ENCODE data around the gene INPP4A.

Gene INPP4A

DNA sequence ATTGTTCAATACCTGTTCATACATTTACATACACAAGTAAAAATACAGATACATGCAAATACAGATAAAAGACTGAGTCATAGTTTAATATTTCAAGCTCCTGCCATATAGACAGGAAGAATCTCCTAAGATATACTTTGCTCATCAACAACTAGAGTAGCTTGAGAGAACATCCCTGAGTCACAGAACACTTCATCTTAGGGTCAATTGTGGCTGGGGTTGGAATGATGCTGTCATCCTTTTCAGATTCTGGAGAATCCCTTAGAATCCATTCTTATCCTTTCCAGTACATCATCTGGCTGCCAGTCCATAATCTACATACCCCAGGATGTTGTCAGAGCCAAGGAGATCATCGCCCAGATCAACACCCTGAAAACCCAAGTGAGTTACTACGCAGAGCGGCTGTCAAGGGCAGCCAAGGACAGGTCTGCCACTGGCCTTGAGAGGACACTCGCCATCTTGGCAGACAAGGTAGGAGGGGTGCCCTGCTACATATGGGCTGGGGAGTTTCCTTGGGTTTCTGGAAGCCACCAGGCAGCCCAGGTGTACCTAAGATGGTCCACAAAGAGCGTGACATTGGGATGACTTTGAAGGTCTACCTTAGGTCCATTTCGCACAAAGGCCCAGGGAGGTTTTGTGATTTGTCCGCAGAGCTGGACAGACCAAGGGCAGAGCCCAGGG, 108.0 kb downstream of the INPP4A start:
- Histone ChIP-seq H3K9me3 (ENCODE audit: control insufficient read depth, low read length) (no peaks in the 10 kb centered on the region), H3K4me1 (ENCODE audit: control insufficient read depth, insufficient read depth, low read length, poor library complexity, severe bottlenecking) (no peaks in the 10 kb centered on the region), H3K4me3 (ENCODE audit: extremely low read depth, insufficient read depth, low read length, poor library complexity, severe bottlenecking) (no peak overlapping the region), H3K27ac (ENCODE audit: low read depth, low read length, severe bottlenecking) (no peak overlapping the region), H3K36me3 (ENCODE audit: control insufficient read depth, insufficient read depth, low read length) (peaks cover 63% of the 10 kb centered on the region)
- WGBS, 2 experiments (ENCODE audit: insufficient coverage in 2 of 2): 86 to 96% methylated on average over 4 to 7 of the region's 7 CpGs

DNA sequence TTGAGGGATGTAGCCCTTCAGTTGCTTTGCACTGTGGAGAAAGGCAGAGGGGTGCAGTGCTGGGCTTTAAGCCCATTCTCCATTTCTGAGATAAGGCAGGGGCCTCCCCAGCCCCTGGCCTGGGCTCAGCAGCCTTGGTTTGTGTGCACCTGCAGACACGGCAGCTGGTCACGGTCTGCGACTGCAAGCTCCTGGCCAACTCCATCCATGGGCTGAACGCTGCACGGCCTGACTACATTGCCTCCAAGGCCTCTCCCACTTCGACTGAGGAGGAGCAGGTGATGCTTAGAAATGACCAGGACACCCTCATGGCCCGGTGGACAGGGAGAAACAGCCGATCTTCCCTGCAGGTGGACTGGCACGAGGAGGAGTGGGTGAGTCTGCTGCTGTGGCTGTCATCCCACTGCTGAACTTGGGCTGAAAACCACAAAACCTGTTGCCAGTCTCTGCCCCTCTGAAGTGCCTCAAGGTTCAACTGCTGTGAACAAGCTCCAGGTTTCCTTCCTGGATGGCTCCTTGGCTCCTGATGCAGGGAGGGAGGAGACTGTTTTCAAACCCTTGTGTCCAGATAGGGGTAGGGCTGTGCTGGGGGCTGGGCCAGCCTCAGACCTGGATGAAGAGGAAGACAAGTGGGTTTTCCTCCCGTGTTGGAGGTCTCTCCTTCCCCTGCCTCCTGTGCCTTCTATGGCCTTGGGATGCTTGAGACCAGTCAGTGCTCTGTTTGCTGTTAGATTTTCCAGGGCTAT, 109.6 kb downstream of the INPP4A start:
- Histone ChIP-seq H3K36me3 (ENCODE audit: control insufficient read depth, insufficient read depth, low read length) (peaks cover 75% of the 10 kb centered on the region), H3K27ac (ENCODE audit: low read depth, low read length, severe bottlenecking) (no peak overlapping the region), H3K4me3 (ENCODE audit: extremely low read depth, insufficient read depth, low read length, poor library complexity, severe bottlenecking) (no peak overlapping the region), H3K4me1 (ENCODE audit: control insufficient read depth, insufficient read depth, low read length, poor library complexity, severe bottlenecking) (no peaks in the 10 kb centered on the region), H3K9me3 (ENCODE audit: control insufficient read depth, low read length) (no peaks in the 10 kb centered on the region)
- WGBS, 2 experiments (ENCODE audit: insufficient coverage in 2 of 2): 94% methylated on average over 9 to 10 of the region's 10 CpGs

DNA sequence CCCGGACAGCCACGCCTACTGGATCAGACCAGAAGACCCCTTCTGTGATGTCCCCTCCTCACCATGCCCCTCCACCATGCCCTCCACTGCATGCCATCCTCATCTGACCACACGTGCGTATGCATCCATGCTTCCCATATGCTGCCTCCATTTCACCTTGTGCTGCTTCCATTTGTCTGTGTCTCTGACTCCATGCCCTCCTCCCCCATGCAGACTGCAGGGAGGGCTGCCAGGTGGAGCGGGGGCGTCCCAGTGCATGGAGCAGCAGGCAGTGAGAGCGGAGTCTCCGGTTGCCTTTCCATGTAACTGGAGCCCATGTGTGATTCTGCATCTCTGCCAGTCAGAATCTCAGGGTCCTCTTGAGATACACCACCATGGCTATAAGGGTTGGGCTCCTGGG, 111.0 kb downstream of the INPP4A start:
- H3K27ac ChIP-seq (ENCODE audit: low read depth, low read length, severe bottlenecking): no peak overlapping the region
- peaks cover 64% of the 10 kb centered on the region for H3K36me3 ChIP-seq (ENCODE audit: control insufficient read depth, insufficient read depth, low read length)
- no peaks in the 10 kb centered on the region for H3K9me3 ChIP-seq (ENCODE audit: control insufficient read depth, low read length)
- H3K4me1 ChIP-seq (ENCODE audit: control insufficient read depth, insufficient read depth, low read length, poor library complexity, severe bottlenecking): no peaks in the 10 kb centered on the region
- 91 to 95% methylated on average over 8 of the region's 8 CpGs for WGBS, 2 experiments (ENCODE audit: insufficient coverage in 2 of 2)
- H3K4me3 ChIP-seq (ENCODE audit: extremely low read depth, insufficient read depth, low read length, poor library complexity, severe bottlenecking): no peak overlapping the region

DNA sequence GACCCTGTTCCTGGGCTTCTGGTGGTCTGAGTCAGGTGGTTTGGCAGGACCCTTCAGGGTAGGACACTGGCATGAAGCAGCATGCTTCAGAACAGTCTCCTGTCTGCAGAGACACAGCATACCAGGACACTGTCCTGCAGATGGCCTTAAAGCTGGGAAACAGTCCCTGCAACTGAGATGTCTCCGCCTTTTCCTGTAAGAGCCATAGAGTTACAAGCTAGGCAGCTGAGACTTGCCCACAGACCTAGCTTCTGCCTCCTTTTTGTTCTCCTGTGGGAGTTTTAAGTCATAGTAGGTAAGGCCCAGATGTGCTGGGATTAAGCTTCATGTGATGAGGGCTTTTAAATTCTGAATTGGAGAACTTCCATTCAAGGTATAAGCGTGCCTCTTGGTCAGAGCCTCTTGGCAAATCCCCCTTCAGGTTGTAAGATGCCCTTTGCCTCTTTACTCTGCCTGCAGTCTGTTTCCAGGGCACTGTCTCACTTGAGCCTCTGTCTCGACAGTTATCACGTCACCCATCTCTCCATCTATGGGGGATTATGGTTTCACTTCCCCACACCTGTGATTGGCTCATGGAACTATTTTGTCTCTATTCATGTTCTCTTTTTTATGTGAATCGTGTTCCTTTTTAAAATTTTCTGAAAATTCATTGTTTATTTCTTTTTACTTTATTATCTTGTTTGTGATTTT, 111.8 kb downstream of the INPP4A start:
- 90 to 100% methylated on average over 2 of the region's 5 CpGs for WGBS, 2 experiments (ENCODE audit: insufficient coverage in 2 of 2)
- Histone ChIP-seq H3K4me1 (ENCODE audit: control insufficient read depth, insufficient read depth, low read length, poor library complexity, severe bottlenecking) (no peaks in the 10 kb centered on the region), H3K4me3 (ENCODE audit: extremely low read depth, insufficient read depth, low read length, poor library complexity, severe bottlenecking) (no peak overlapping the region), H3K36me3 (ENCODE audit: control insufficient read depth, insufficient read depth, low read length) (peaks cover 64% of the 10 kb centered on the region), H3K27ac (ENCODE audit: low read depth, low read length, severe bottlenecking) (no peak overlapping the region), H3K9me3 (ENCODE audit: control insufficient read depth, low read length) (no peaks in the 10 kb centered on the region)

DNA sequence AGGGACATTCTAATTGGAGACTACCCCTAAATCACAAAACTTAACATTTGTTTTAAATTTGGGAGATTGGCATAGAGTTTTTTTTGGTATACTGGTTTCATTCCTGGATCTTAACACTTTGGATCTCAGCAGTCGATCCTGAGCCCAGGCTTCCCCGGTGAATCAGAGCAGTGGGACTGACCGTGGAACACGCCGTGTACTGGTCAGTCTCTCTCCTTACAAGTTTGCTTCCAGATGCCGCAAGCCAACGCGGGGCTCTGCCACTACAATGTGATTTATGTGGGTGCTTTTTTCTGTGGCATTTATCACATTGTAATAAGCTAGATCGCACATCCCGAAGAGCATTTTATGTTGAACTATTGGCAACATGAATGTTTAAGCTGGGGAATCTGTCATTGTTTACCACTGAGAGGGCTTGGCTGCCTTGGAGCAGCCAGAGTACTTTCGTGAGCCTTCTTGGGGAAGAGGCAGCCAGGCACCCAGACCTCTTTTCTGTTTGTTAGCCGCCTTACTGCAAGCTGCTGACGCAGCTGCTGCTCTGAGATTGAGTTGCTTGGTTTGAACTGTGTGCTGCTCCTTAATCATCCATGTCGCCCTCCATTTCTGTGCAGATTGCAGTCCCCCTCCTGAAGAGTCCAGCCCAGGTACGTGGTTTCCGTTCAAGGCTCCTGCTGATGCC, 114.3 kb downstream of the INPP4A start:
- no peak overlapping the region for H3K27ac ChIP-seq (ENCODE audit: low read depth, low read length, severe bottlenecking)
- H3K4me1 ChIP-seq (ENCODE audit: control insufficient read depth, insufficient read depth, low read length, poor library complexity, severe bottlenecking): no peaks in the 10 kb centered on the region
- 96 to 97% methylated on average over 12 of the region's 16 CpGs for WGBS, 2 experiments (ENCODE audit: insufficient coverage in 2 of 2)
- H3K36me3 ChIP-seq (ENCODE audit: control insufficient read depth, insufficient read depth, low read length): peaks cover 57% of the 10 kb centered on the region
- H3K4me3 ChIP-seq (ENCODE audit: extremely low read depth, insufficient read depth, low read length, poor library complexity, severe bottlenecking): no peak overlapping the region
- H3K9me3 ChIP-seq (ENCODE audit: control insufficient read depth, low read length): no peaks in the 10 kb centered on the region

DNA sequence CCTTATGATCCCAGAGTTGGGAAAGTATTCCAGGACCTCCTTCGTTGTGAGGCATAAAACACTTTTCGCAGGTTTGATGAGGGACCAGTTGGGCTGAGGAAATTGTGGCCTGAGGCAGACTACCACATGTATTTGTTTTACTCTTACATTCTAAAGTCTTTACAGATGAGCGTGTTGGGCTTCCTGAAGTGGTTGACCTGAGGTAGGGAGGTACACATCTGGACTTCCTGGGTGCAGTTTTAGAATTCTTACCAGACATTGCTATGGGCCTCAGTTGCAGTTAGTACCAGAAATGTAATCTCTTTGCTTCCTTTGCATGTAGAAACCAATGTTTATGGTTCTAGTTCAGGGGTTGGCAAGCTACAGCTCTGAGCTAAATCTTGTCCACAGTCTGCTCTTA, 114.9 kb downstream of the INPP4A start:
- WGBS, 2 experiments (ENCODE audit: insufficient coverage in 2 of 2): 100% methylated on average over 1 of the region's 3 CpGs; no CpG with 5 or more reads in 1 of the 2 experiments
- H3K27ac ChIP-seq (ENCODE audit: low read depth, low read length, severe bottlenecking): no peak overlapping the region
- peaks cover 58% of the 10 kb centered on the region for H3K36me3 ChIP-seq (ENCODE audit: control insufficient read depth, insufficient read depth, low read length)
- no peaks in the 10 kb centered on the region for H3K9me3 ChIP-seq (ENCODE audit: control insufficient read depth, low read length)
- no peaks in the 10 kb centered on the region for H3K4me1 ChIP-seq (ENCODE audit: control insufficient read depth, insufficient read depth, low read length, poor library complexity, severe bottlenecking)
- H3K4me3 ChIP-seq (ENCODE audit: extremely low read depth, insufficient read depth, low read length, poor library complexity, severe bottlenecking): no peak overlapping the region

DNA sequence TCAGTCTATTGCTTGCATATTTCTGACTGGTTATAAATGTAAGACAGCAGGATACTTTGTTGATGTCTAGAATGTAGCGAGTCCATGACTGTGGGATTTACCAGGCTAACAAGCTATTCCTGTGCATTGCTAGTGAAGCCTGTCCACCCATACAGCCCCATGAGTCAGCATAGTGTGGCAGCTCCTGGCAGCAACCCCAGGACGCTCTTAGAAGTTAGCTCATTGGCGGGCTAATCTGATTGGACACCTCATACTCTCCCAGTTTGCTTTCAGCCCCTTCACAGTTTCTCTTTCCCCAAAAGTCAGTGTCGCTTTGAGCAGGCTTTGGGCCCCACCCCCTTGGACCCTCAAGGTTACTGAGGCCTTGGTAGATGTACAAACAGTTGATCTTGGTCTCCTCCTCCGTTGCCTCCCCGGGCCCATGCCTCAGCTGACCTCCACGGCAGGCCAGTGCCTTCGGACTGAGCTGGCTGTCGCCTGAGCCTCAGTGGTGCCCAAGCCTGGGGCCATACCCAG, 115.7 kb downstream of the INPP4A start:
- 88 to 98% methylated on average over 8 to 9 of the region's 9 CpGs for WGBS, 2 experiments (ENCODE audit: insufficient coverage in 2 of 2)
- peaks cover 52% of the 10 kb centered on the region for H3K36me3 ChIP-seq (ENCODE audit: control insufficient read depth, insufficient read depth, low read length)
- H3K27ac ChIP-seq (ENCODE audit: low read depth, low read length, severe bottlenecking): no peak overlapping the region

DNA sequence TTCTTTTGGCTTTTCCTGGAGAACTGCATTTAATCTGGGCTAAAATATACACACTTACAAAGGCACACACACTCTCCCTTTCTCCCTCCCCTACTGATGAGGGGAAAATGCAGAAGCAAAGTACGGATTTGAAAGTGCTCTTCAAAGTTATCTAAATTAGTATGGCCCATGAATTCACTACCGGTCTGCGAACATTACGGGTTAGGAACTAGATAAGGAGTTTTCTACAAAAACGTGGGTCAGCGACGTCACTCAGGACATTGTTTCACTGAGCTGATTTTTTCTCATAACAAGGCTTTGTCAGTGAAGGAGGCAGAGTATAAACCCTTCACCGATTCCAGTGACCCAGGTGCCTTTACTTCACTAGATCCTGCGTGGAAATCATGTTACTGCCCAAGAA, 116.4 kb downstream of the INPP4A start:
- WGBS, 2 experiments (ENCODE audit: insufficient coverage in 2 of 2): 92 to 97% methylated on average over 9 of the region's 9 CpGs
- no peaks in the 10 kb centered on the region for H3K4me1 ChIP-seq (ENCODE audit: control insufficient read depth, insufficient read depth, low read length, poor library complexity, severe bottlenecking)
- no peaks in the 10 kb centered on the region for H3K9me3 ChIP-seq (ENCODE audit: control insufficient read depth, low read length)
- H3K4me3 ChIP-seq (ENCODE audit: extremely low read depth, insufficient read depth, low read length, poor library complexity, severe bottlenecking): no peak overlapping the region
- no peak overlapping the region for H3K27ac ChIP-seq (ENCODE audit: low read depth, low read length, severe bottlenecking)
- peaks cover 52% of the 10 kb centered on the region for H3K36me3 ChIP-seq (ENCODE audit: control insufficient read depth, insufficient read depth, low read length)

More for the DNA sequence above, 115.7 kb downstream of the INPP4A start:
- H3K4me1 ChIP-seq (ENCODE audit: control insufficient read depth, insufficient read depth, low read length, poor library complexity, severe bottlenecking): no peaks in the 10 kb centered on the region
- no peaks in the 10 kb centered on the region for H3K9me3 ChIP-seq (ENCODE audit: control insufficient read depth, low read length)
- H3K4me3 ChIP-seq (ENCODE audit: extremely low read depth, insufficient read depth, low read length, poor library complexity, severe bottlenecking): no peak overlapping the region

DNA sequence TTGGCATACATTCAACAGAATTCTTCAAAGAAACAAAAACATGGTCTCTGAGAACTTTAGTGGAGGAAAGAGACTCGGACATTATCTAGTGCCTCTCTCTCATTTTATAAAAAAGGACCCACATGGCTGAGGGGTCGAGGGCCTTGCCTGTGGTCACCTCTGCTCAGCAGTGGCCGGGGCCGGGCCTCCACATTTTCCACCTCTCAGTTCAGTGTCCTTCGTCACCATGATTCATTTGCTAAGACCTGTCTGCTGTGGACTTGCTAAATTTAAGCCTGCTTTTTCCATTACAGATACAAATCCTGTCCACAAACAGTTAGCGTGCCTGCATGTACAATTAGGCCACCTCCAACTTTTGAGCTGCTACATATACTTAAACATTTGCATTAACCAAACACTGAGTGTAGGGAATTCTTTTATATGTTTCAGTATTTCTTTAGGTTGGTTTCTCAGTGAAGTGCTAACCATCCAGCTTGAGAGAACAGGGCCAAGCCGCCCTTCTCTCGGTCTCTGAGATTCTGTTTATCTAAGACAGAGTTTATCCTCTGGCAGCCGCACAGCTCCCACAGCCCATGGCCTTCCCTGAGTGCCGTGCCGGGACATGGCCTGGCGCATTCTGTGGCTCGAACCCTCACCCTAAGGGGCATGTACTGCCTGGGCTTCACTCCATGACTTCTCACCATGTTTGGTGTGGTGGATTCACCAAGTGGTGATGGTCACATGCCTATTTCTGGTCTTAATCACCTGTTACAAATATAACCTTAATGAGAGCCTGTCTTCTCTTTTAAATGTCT, 117.4 kb downstream of the INPP4A start:
- peaks cover 53% of the 10 kb centered on the region for H3K36me3 ChIP-seq (ENCODE audit: control insufficient read depth, insufficient read depth, low read length)
- no peaks in the 10 kb centered on the region for H3K9me3 ChIP-seq (ENCODE audit: control insufficient read depth, low read length)
- no peaks in the 10 kb centered on the region for H3K4me1 ChIP-seq (ENCODE audit: control insufficient read depth, insufficient read depth, low read length, poor library complexity, severe bottlenecking)
- H3K4me3 ChIP-seq (ENCODE audit: extremely low read depth, insufficient read depth, low read length, poor library complexity, severe bottlenecking): no peak overlapping the region
- no peak overlapping the region for H3K27ac ChIP-seq (ENCODE audit: low read depth, low read length, severe bottlenecking)
- WGBS, 2 experiments (ENCODE audit: insufficient coverage in 2 of 2): 94 to 97% methylated on average over 11 to 12 of the region's 13 CpGs

DNA sequence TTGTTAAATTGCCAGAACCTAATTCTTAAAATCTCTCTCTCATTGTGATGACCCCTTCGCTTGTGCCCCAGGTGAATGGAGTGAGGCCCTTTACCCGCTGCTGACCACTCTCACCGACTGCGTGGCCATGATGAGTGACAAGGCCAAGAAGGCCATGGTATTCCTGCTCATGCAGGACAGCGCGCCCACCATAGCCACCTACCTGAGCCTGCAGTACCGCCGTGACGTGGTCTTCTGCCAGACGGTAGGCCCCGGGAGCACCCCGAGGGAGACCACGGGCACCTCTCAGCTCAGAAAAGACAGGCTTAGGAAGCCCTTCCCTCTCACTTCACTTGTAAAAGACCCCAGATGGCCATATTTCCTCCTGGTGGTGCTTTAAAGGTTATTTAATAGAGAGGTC, 118.7 kb downstream of the INPP4A start:
- Histone ChIP-seq H3K4me3 (ENCODE audit: extremely low read depth, insufficient read depth, low read length, poor library complexity, severe bottlenecking) (no peak overlapping the region), H3K36me3 (ENCODE audit: control insufficient read depth, insufficient read depth, low read length) (peaks cover 41% of the 10 kb centered on the region), H3K9me3 (ENCODE audit: control insufficient read depth, low read length) (no peaks in the 10 kb centered on the region), H3K27ac (ENCODE audit: low read depth, low read length, severe bottlenecking) (no peak overlapping the region), H3K4me1 (ENCODE audit: control insufficient read depth, insufficient read depth, low read length, poor library complexity, severe bottlenecking) (no peaks in the 10 kb centered on the region)
- WGBS, 2 experiments (ENCODE audit: insufficient coverage in 2 of 2): 91 to 100% methylated on average over 9 to 13 of the region's 13 CpGs

Measured in mesodermal cell (in vitro differentiated cells).